8988T (cell line): ENCODE results near the gene ERAL1.
"Not testable (repeated sequence)": the region's sequence is repeated elsewhere in the genome, so short reads cannot be mapped to it uniquely, and the experiment has no call there.

Source experiments
- DNase-seq: peaks from one replicate; pipeline ENCODE4 v3.0.0; 2011

ERAL1 gene

DNA sequence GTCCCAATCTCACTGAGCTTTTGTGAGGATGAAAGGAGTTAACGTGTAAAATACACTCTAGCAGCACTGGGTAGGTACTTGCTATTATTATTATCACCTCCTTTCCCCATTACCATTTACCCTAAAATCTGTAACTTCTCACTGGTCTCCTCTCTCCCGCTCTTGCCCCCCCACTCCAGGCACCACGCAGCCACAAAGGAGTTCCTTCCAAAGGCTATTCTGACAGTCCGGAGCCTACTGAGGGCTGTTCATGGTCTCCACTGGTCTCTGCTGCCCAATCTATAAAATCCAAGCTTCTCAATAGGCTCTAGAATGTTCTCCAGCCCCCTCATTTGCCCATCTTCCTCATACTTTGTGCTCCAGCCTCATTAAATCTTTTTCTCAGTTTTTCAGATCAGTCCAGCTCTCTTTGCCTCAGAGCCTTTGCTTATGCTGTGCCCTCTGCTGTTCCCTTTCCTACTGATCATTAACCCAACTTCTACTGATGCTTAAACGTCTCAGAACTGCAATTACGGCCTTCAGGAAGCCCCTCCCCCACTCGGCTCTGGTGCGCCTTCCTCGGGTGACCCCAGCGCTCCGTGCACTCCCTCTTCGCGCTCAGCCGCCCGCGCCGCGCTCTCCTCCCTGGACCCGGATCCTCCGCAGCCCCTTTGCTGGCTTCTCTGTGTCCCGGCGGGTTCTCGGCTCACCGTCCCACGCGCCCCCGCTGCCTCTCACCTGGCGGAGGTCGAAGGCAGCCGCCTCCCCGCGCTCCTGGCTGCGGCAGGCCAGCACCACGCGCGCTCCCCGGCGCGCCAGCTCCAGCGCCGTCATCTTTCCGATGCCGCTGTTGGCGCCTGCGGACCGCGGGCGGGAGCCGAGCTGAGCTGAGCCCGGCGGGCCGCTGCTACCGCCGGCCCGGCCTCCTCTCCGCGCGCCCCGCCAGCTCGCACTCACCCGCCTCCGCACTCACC, 47.3 kb downstream of the ERAL1 start:
- peak; percentile 71 for DNase-seq

DNA sequence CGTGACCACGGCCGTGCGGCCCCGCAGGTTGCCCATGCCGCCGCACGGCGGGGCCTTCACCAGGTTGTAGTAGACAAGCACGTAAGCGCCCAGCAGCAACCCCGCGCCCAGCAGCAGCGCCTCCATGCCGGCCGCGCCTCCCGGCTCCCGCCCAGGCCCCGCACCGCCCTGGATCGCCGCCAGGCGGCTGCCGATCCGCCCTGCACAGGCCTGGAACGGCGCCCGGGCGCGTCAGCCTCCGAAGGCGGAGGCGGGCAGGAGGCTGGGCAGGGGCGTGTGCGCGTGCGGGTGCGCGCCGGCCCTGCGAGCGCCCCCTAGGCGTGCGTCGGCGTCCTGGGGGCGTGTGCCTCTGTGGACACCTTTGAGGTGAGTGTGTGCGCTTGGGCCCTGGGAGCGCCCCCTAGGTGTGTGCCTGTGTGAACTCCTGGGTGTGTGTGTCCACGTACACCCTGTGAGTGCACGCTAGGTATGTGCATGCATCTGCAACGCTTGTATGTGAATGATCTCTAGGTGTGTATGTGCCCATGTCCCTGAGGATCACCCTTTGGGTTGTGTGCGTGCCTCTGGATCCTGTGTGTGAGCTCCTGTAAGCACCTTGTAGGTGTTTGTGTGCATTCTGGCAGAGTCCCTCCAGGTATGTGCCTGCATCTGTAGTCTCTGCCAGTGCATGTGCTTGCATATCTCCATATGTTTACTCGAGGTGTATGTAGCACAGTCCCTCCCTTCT, 48.2 kb downstream of the ERAL1 start, which contains the start of gene DHRS13:
Gene DHRS13 (minus strand): TSS at position 261 of the 727 bp plus-strand sequence. CDS start 135 bp downstream, at position 126.
- DNase-seq, result peak; percentile 98

DNA sequence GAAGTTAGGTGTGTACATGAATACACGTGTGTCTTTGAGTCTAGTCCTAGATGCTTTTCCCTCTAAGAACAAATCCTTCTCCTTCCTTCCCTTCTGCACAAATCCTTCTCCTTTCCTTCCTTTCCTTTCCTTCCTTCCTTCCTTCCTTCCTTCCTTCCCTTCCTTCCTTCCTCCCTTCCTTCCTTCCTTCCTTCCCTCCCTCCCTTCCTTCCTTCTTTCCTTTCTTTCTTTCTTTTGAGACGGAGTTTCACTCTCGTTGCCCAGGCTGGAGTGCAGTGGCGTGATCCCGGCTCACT, 48.7 kb downstream of the ERAL1 start:
- DNase-seq, result not testable (repeated sequence)

DNA sequence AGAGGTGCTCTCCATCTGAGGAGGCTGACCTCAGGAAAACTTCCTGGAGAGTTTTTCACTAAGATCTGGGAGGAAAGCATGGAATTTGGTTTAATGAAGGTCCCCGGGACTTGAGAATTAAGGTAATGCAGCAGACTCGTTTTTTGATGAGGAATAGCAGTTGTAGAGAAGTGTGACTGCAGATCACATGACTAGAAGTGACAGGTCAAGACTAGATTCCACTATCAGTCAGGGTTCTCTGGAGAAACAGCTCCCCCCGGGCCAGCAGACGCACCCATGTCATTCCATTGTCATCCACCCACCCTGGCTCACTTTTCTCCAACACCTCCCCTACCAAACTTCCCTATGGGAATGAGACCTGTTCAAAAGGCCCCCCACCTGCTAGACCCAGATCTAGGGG, 50.0 kb downstream of the ERAL1 start:
- no peak for DNase-seq

DNA sequence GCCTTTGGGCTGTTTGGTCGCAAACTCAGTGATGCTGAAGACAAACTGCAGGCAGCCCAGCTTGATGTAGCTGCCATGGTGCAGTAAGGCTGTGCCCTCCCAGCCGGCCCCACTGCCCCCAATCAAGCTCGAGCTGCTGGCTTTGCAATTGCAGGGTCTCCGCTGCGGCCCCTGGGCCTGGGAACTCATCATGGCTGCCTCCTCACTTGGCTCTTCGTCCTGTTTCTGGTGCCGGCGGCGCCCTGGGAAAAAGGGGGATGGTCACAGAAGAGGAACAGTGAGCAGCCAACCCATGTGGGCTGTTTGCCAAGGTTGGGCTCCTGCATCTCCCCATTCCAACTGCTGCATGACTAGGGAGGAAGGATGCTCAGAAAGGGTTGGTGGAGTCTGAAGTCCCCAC, 51.5 kb downstream of the ERAL1 start:
- peak; percentile 16 for DNase-seq

DNA sequence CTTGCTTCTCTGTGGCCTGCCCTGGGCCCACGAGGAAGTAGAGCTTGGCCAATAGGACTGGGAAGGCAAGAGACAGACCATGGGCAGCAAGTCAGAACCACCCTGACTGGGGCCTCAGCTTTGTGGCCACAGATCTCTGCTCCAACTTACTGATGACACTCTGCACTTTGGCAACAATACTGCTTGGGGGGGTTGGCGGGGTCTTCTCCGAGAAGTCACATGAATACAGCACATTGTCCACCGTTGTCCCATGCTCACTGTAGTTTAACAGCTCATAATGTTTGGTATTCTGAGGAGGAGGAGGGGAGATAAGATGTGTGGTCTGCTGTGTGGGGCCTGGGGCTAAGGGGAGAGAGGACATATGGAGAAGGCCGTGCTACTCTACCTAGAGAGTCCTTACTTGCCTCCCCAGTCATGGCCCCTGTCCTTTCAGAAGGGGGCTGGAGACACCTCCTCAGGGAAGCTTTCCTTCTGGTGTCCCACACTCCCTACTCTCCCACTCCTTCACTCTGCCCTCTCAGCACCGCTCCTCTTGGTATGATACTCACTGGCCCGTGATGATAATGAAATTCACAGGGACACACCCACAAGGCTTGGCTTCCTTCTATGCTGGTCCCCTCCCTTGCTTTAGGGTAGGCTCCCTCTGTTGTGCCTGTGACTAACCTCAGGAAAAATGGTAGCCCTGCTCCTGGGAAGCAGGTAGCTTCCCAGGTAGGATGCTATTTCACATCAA, 52.1 kb downstream of the ERAL1 start:
- peak; percentile 13 for DNase-seq

DNA sequence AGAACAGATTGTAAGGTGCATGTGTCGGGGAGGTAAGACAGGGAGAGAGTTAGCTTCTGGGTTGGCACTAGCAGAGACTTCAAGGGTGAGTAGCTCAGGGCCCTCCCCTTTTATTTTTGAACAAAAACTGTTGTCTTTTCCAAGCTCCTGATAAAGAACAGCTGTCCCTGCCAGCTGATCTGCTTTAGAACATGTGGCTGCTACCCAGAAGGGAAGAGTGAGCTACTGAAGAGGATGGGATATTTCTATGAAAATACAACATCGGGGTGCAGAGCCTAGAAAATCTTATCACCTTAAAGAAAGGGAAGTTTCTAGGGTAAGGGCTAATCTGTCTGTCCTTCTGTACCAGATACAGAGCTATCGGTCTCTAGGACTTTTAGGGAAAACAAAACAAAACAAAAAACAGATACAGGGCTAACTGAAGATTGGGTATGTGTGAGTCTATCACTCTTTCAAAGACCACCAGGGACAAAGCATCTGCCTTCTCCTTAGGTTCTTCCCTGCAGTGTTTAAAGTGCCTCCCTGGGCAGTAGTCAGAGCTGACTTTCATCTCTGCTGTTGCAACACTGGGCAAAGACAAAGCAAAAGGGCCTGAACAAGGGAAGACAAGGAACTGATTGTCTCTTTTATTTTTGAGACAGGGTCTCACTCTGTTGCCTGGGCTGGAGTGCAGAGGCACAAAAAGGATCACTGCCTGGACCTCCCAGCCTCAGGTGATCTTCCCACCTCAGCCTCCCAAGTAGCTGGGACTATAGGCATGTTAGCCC, 53.1 kb downstream of the ERAL1 start:
- DNase-seq, result peak; percentile 5

DNA sequence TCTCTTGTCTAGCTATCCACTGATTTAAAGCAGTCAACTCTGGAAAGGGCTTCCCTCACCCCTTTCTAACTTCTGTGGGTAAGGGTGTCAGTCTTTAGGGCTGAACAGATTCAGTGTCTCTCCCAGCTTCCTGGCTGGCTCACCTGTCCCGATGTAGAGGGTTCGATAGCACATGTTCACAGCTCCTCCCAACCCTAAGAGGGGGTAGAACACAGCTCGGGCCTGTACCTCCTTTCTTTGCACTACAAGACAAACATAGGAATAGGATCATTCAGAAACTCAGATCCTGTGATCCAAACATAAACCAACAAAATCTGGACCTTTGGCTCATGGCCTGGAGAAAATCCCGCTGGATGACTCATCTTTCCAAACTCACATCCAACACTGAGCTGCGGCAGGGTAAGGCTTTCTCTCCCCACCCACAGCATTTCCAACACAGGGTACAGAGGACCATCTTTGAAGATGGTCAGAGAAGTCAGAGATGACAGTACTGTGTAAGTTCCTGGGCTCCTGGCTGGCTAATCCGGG, 53.9 kb downstream of the ERAL1 start:
- no peak for DNase-seq

DNA sequence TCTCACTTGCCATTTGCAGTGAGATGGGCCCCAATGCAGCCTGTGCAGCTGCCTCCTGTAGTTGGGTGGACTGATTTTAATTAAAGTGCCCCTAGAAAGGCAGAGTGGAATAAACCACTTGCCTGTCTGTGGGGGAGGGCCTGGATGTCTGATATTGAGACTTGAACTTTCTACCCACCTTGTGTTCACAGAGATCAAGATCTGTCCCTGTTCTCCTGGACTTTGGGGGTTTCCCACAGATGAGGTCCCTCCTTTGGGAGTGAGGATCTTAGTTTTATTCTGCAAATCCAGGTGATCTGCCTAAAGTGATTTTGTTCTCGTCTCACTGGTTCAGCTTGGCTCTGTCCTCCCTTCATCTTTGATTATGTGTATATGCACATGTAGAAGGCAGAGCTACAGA, 55.7 kb downstream of the ERAL1 start:
- no peak for DNase-seq
